HEK293T (cell line): ENCODE measurements around the gene CIC.

Experiments used
- ELF4 ChIP-seq: fragments of 450-650 bp; IDR thresholded peaks from 2 replicates; pipeline ENCODE4 v1.6.1; 2017; ENCODE audit warnings: antibody characterized with exemption
- FOXK2 ChIP-seq: fragments of 450-650 bp; IDR thresholded peaks from 2 replicates; pipeline ENCODE4 v1.6.1; 2016; ENCODE audit warnings: mild to moderate bottlenecking
- HDGF ChIP-seq: fragments of 450-650 bp; IDR thresholded peaks from 2 replicates; pipeline ENCODE4 v1.6.1; 2017; ENCODE audit warnings: antibody characterized with exemption, borderline replicate concordance
- PKNOX1 ChIP-seq: fragments of 450-650 bp; IDR thresholded peaks from 2 replicates; pipeline ENCODE4 v1.6.1; 2016
- SP1 ChIP-seq: fragments of 450-650 bp; IDR thresholded peaks from 2 replicates; pipeline ENCODE4 v1.6.1; 2017
- TARDBP ChIP-seq: fragments of 450-650 bp; IDR thresholded peaks from 2 replicates; pipeline ENCODE4 v1.6.1; 2016

GRCh38 chr19:42335971-42336370 lies 66.9 kb downstream of the CIC start:
- TF ChIP-seq HDGF (no peak), ELF4 (no peak), FOXK2 (no peak), PKNOX1 (no peak), SP1 (no peak), TARDBP (no peak)
